K562 treated with DMSO at 1 percent for 4 hours (cell line): Measurements from ENCODE around the gene TAF11L8. TPM values are rescaled to one million over a fixed set of nuclear protein-coding genes. Genes with fewer than 3 reads are reported as not detected.

Experiments
- total RNA-seq: library from RNA; unstranded; fragments of 300-600 nt; gene quantifications from 2 replicates; pipeline ENCODE4 v1.2.3, GENCODE V29; 2022; ENCODE audit not compliant: insufficient read depth

Gene TAF11L8
- not detected in 2 replicates for total RNA-seq

GRCh38 chr5:17590860-17591259, at the start of gene TAF11L8:
TAF11L8 (minus strand) TSS chr5:17590960.

GRCh38 chr5:17634160-17634559, 43.4 kb upstream of the TAF11L8 start, which contains the start of gene TAF11L14:
TAF11L14 (plus strand) TSS chr5:17634460.

GRCh38 chr5:17631788-17632187, 41.0 kb upstream of the TAF11L8 start, which contains the start of gene TAF11L13:
TAF11L13 (plus strand) TSS chr5:17632088.

GRCh38 chr5:17610092-17610491, 19.3 kb upstream of the TAF11L8 start, which contains the start of gene TAF11L12:
TAF11L12 (plus strand) TSS chr5:17610392.

GRCh38 chr5:17603880-17604279, 13.1 kb upstream of the TAF11L8 start, which contains the start of gene TAF11L11:
TAF11L11 (plus strand) TSS chr5:17604183.

GRCh38 chr5:17597728-17598127, 7.0 kb upstream of the TAF11L8 start, which contains the start of gene TAF11L10:
TAF11L10 (minus strand) TSS chr5:17597828.

GRCh38 chr5:17594255-17594654, 3.5 kb upstream of the TAF11L8 start, which contains the start of gene TAF11L9:
TAF11L9 (minus strand) TSS chr5:17594394.

GRCh38 chr5:17585658-17586057, 5.1 kb downstream of the TAF11L8 start, which contains the start of gene TAF11L7:
TAF11L7 (minus strand) TSS chr5:17585758.

Other genes starting within 250 kb of the TAF11L8 start
- gene TAF11L2, start 92.7 kb downstream of the TAF11L8 start, total RNA-seq = not detected in 2 replicates
- not detected in 2 replicates for gene TAF11L3, start 72.6 kb downstream of the TAF11L8 start, total RNA-seq
- not detected in 2 replicates for gene TAF11L4, start 69.2 kb downstream of the TAF11L8 start, total RNA-seq
- not detected in 2 replicates for gene TAF11L5, start 65.7 kb downstream of the TAF11L8 start, total RNA-seq
- not detected in 2 replicates for gene TAF11L6, start 62.3 kb downstream of the TAF11L8 start, total RNA-seq
- not detected in 2 replicates for gene TAF11L7, start 5.2 kb downstream of the TAF11L8 start, total RNA-seq
- not detected in 2 replicates for gene TAF11L9, start 3.4 kb upstream of the TAF11L8 start, total RNA-seq
- gene TAF11L10, start 6.9 kb upstream of the TAF11L8 start, total RNA-seq = not detected in 2 replicates
- not detected in 2 replicates for gene TAF11L11, start 13.2 kb upstream of the TAF11L8 start, total RNA-seq
- not detected in 2 replicates for gene TAF11L12, start 19.4 kb upstream of the TAF11L8 start, total RNA-seq
- gene TAF11L13, start 41.1 kb upstream of the TAF11L8 start, total RNA-seq = not detected in 2 replicates
- gene TAF11L14, start 43.5 kb upstream of the TAF11L8 start, total RNA-seq = not detected in 2 replicates